ENCODE results near the gene TSPAN7.

TSPAN7 gene

GRCh38 chrX:38660395-38661102 lies 99.2 kb downstream of the TSPAN7 start:
- Histone ChIP-seq H3K36me3 (ENCODE audit: insufficient read depth, low read length) (no peaks in the 10 kb centered on the region), H2AFZ (ENCODE audit: low read length, unreplicated experiment) (no peak overlapping the region), H3K27me3 (ENCODE audit: insufficient read depth, low read length) (no peaks in the 10 kb centered on the region), H3K4me3 (ENCODE audit: low read depth, low read length) (no peak overlapping the region), H3K4me1 (ENCODE audit: control insufficient read depth, insufficient read depth, low read length, unreplicated experiment) (no peaks in the 10 kb centered on the region), H3K27ac (ENCODE audit: low read depth, low read length) (no peak overlapping the region), H3K79me2 (ENCODE audit: control insufficient read depth, insufficient read depth, low read length, unreplicated experiment) (no peaks in the 10 kb centered on the region)

GRCh38 chrX:38661103-38661441 lies 99.7 kb downstream of the TSPAN7 start:
- H3K4me1 ChIP-seq (ENCODE audit: control insufficient read depth, insufficient read depth, low read length, unreplicated experiment) = no peaks in the 10 kb centered on the region
- H3K27ac ChIP-seq (ENCODE audit: low read depth, low read length) = no peak overlapping the region
- no peak overlapping the region for H2AFZ ChIP-seq (ENCODE audit: low read length, unreplicated experiment)
- no peaks in the 10 kb centered on the region for H3K79me2 ChIP-seq (ENCODE audit: control insufficient read depth, insufficient read depth, low read length, unreplicated experiment)
- no peaks in the 10 kb centered on the region for H3K27me3 ChIP-seq (ENCODE audit: insufficient read depth, low read length)
- no peak overlapping the region for H3K4me3 ChIP-seq (ENCODE audit: low read depth, low read length)
- no peaks in the 10 kb centered on the region for H3K36me3 ChIP-seq (ENCODE audit: insufficient read depth, low read length)

GRCh38 chrX:38661561-38661960 lies 100.2 kb downstream of the TSPAN7 start:
- H3K36me3 ChIP-seq (ENCODE audit: insufficient read depth, low read length) = no peaks in the 10 kb centered on the region
- H3K4me3 ChIP-seq (ENCODE audit: low read depth, low read length) = no peak overlapping the region
- no peak overlapping the region for H3K27ac ChIP-seq (ENCODE audit: low read depth, low read length)
- H3K4me1 ChIP-seq (ENCODE audit: control insufficient read depth, insufficient read depth, low read length, unreplicated experiment) = no peaks in the 10 kb centered on the region
- H3K27me3 ChIP-seq (ENCODE audit: insufficient read depth, low read length) = no peaks in the 10 kb centered on the region
- H3K79me2 ChIP-seq (ENCODE audit: control insufficient read depth, insufficient read depth, low read length, unreplicated experiment) = no peaks in the 10 kb centered on the region
- H2AFZ ChIP-seq (ENCODE audit: low read length, unreplicated experiment) = no peak overlapping the region

- Histone ChIP-seq H3K79me2 (ENCODE audit: control insufficient read depth, insufficient read depth, low read length, unreplicated experiment) (no peaks in the 10 kb centered on the region), H3K4me3 (ENCODE audit: low read depth, low read length) (no peak overlapping the region), H3K27me3 (ENCODE audit: insufficient read depth, low read length) (no peaks in the 10 kb centered on the region), H3K27ac (ENCODE audit: low read depth, low read length) (no peak overlapping the region), H3K4me1 (ENCODE audit: control insufficient read depth, insufficient read depth, low read length, unreplicated experiment) (no peaks in the 10 kb centered on the region), H3K36me3 (ENCODE audit: insufficient read depth, low read length) (no peaks in the 10 kb centered on the region), H2AFZ (ENCODE audit: low read length, unreplicated experiment) (no peak overlapping the region)
Observed at GRCh38 chrX:38662640-38663039, 101.3 kb downstream of the TSPAN7 start.

- Histone ChIP-seq H3K4me3 (ENCODE audit: low read depth, low read length) (no peak overlapping the region), H3K79me2 (ENCODE audit: control insufficient read depth, insufficient read depth, low read length, unreplicated experiment) (no peaks in the 10 kb centered on the region), H3K27me3 (ENCODE audit: insufficient read depth, low read length) (no peaks in the 10 kb centered on the region), H3K27ac (ENCODE audit: low read depth, low read length) (no peak overlapping the region), H3K36me3 (ENCODE audit: insufficient read depth, low read length) (no peaks in the 10 kb centered on the region), H3K4me1 (ENCODE audit: control insufficient read depth, insufficient read depth, low read length, unreplicated experiment) (no peaks in the 10 kb centered on the region), H2AFZ (ENCODE audit: low read length, unreplicated experiment) (no peak overlapping the region)
Observed at GRCh38 chrX:38664285-38664684, 102.9 kb downstream of the TSPAN7 start.

GRCh38 chrX:38666909-38667308 lies 105.6 kb downstream of the TSPAN7 start:
- no peaks in the 10 kb centered on the region for H3K4me1 ChIP-seq (ENCODE audit: control insufficient read depth, insufficient read depth, low read length, unreplicated experiment)
- no peak overlapping the region for H3K4me3 ChIP-seq (ENCODE audit: low read depth, low read length)
- H2AFZ ChIP-seq (ENCODE audit: low read length, unreplicated experiment) = no peak overlapping the region
- no peak overlapping the region for H3K27ac ChIP-seq (ENCODE audit: low read depth, low read length)
- no peaks in the 10 kb centered on the region for H3K36me3 ChIP-seq (ENCODE audit: insufficient read depth, low read length)
- no peaks in the 10 kb centered on the region for H3K79me2 ChIP-seq (ENCODE audit: control insufficient read depth, insufficient read depth, low read length, unreplicated experiment)
- no peaks in the 10 kb centered on the region for H3K27me3 ChIP-seq (ENCODE audit: insufficient read depth, low read length)

- Histone ChIP-seq H3K27ac (ENCODE audit: low read depth, low read length) (no peak overlapping the region), H3K27me3 (ENCODE audit: insufficient read depth, low read length) (no peaks in the 10 kb centered on the region), H3K4me3 (ENCODE audit: low read depth, low read length) (no peak overlapping the region), H3K4me1 (ENCODE audit: control insufficient read depth, insufficient read depth, low read length, unreplicated experiment) (no peaks in the 10 kb centered on the region), H3K36me3 (ENCODE audit: insufficient read depth, low read length) (no peaks in the 10 kb centered on the region), H3K79me2 (ENCODE audit: control insufficient read depth, insufficient read depth, low read length, unreplicated experiment) (no peaks in the 10 kb centered on the region), H2AFZ (ENCODE audit: low read length, unreplicated experiment) (no peak overlapping the region)
Observed at GRCh38 chrX:38668771-38669170, 107.4 kb downstream of the TSPAN7 start.

- Histone ChIP-seq H3K4me1 (ENCODE audit: control insufficient read depth, insufficient read depth, low read length, unreplicated experiment) (no peaks in the 10 kb centered on the region), H2AFZ (ENCODE audit: low read length, unreplicated experiment) (no peak overlapping the region), H3K79me2 (ENCODE audit: control insufficient read depth, insufficient read depth, low read length, unreplicated experiment) (no peaks in the 10 kb centered on the region), H3K36me3 (ENCODE audit: insufficient read depth, low read length) (no peaks in the 10 kb centered on the region), H3K4me3 (ENCODE audit: low read depth, low read length) (no peak overlapping the region), H3K27ac (ENCODE audit: low read depth, low read length) (no peak overlapping the region), H3K27me3 (ENCODE audit: insufficient read depth, low read length) (no peaks in the 10 kb centered on the region)
Observed at GRCh38 chrX:38669428-38669827, 108.1 kb downstream of the TSPAN7 start.

- Histone ChIP-seq H3K36me3 (ENCODE audit: insufficient read depth, low read length) (no peaks in the 10 kb centered on the region), H3K27me3 (ENCODE audit: insufficient read depth, low read length) (peaks cover 8% of the 10 kb centered on the region), H3K4me1 (ENCODE audit: control insufficient read depth, insufficient read depth, low read length, unreplicated experiment) (no peaks in the 10 kb centered on the region), H3K79me2 (ENCODE audit: control insufficient read depth, insufficient read depth, low read length, unreplicated experiment) (no peaks in the 10 kb centered on the region), H2AFZ (ENCODE audit: low read length, unreplicated experiment) (no peak overlapping the region), H3K4me3 (ENCODE audit: low read depth, low read length) (no peak overlapping the region), H3K27ac (ENCODE audit: low read depth, low read length) (no peak overlapping the region)
Observed at GRCh38 chrX:38672646-38673045, 111.3 kb downstream of the TSPAN7 start.

GRCh38 chrX:38675856-38676255 lies 114.5 kb downstream of the TSPAN7 start:
- Histone ChIP-seq H3K4me1 (ENCODE audit: control insufficient read depth, insufficient read depth, low read length, unreplicated experiment) (no peaks in the 10 kb centered on the region), H2AFZ (ENCODE audit: low read length, unreplicated experiment) (no peak overlapping the region)

GRCh38 chrX:38678183-38678582 lies 116.8 kb downstream of the TSPAN7 start:
- peaks cover 9% of the 10 kb centered on the region for H3K27me3 ChIP-seq (ENCODE audit: insufficient read depth, low read length)
- no peaks in the 10 kb centered on the region for H3K4me1 ChIP-seq (ENCODE audit: control insufficient read depth, insufficient read depth, low read length, unreplicated experiment)
- no peak overlapping the region for H2AFZ ChIP-seq (ENCODE audit: low read length, unreplicated experiment)
- H3K36me3 ChIP-seq (ENCODE audit: insufficient read depth, low read length) = no peaks in the 10 kb centered on the region
- H3K27ac ChIP-seq (ENCODE audit: low read depth, low read length) = no peak overlapping the region
- no peak overlapping the region for H3K4me3 ChIP-seq (ENCODE audit: low read depth, low read length)
- H3K79me2 ChIP-seq (ENCODE audit: control insufficient read depth, insufficient read depth, low read length, unreplicated experiment) = no peaks in the 10 kb centered on the region

More at GRCh38 chrX:38675856-38676255, 114.5 kb downstream of the TSPAN7 start:
- H3K79me2 ChIP-seq (ENCODE audit: control insufficient read depth, insufficient read depth, low read length, unreplicated experiment) = no peaks in the 10 kb centered on the region
- no peak overlapping the region for H3K27ac ChIP-seq (ENCODE audit: low read depth, low read length)
- no peaks in the 10 kb centered on the region for H3K36me3 ChIP-seq (ENCODE audit: insufficient read depth, low read length)
- H3K27me3 ChIP-seq (ENCODE audit: insufficient read depth, low read length) = peaks cover 9% of the 10 kb centered on the region
- H3K4me3 ChIP-seq (ENCODE audit: low read depth, low read length) = no peak overlapping the region

Measured in ACC112 (cell line).